PC-3 (cell line): ENCODE results near the gene CARD19.

Source experiments
- CTCF ChIP-seq: fragments of 300-600 bp; sonication (generic); conservative IDR thresholded peaks from 2 replicates; pipeline ENCODE4 v1.5.1; 2017; ENCODE audit warnings: antibody characterized with exemption, low read depth, mild to moderate bottlenecking, low read length
- EZH2 ChIP-seq: fragments of 300-600 bp; sonication (generic); IDR thresholded peaks from one replicate; pipeline ENCODE4 v1.6.1; 2017; ENCODE audit warnings: antibody characterized with exemption, mild to moderate bottlenecking, low read length; ENCODE audit not compliant: unreplicated experiment
- EZH2phosphoT487 ChIP-seq: fragments of 300-600 bp; sonication (generic); IDR thresholded peaks from 2 replicates; pipeline ENCODE4 v1.6.1; 2018; ENCODE audit warnings: mild to moderate bottlenecking, antibody characterized with exemption, low read length, borderline replicate concordance

GRCh38 chr9:93134015-93134739 lies 38.2 kb downstream of the CARD19 start, which contains the start of gene NINJ1:
- TF ChIP-seq CTCF (no peak), EZH2 (no peak), EZH2phosphoT487 (no peak)
